ENCODE measurements around the gene TRAF2. TPM values are rescaled to one million over a fixed set of nuclear protein-coding genes. Genes with fewer than 3 reads are reported as not detected.
A peak's percentile ranks its signal among the peaks of the same experiment; 100 is the strongest.

The TRAF2 gene
- total and polyA plus RNA-seq, 2 of the 13 experiments (the other 11 are each of a cell fraction or from before 2014, with no cell fraction given) = 12.4 to 13.6 TPM

DNA sequence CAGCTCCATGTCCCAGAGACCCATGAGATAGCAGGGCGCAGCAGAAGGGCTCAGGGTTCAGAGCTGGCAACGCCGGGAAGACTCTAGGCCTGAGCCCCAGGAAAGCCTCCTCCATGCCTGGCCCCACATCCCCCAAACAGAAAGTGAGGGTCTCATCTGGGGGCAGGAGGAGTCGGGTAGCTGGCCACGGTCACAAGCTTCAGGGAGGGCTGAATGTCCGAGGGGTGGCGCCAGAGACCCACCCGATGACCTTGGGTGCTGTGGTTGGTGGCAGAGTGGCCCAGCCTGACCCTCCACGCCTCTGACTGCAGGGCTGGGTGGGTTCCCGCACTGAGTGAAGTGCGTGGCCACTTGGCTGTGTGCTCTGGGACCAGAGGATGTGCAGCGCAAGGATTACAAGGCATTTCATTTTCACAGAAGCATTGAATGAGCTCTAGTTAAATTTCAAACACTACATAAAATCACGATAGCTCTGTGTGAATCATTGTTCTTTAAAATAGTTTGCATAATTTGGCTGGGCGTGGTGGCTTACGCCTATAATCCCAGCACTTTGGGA lies 61.7 kb downstream of the TRAF2 start (continued):
- TF ChIP-seq, protein P1, sequence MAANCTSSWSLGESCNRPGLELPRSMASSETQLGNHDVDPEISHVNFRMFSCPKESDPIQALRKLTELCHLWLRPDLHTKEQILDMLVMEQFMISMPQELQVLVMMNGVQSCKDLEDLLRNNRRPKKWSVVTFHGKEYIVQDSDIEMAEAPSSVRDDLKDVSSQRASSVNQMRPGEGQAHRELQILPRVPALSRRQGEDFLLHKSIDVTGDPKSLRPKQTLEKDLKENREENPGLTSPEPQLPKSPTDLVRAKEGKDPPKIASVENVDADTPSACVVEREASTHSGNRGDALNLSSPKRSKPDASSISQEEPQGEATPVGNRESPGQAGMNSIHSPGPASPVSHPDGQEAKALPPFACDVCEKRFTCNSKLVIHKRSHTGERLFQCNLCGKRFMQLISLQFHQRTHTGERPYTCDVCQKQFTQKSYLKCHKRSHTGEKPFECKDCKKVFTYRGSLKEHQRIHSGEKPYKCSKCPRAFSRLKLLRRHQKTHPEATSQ (CRISPR knock-in tag; IDR thresholded peaks at IDR 0.05; ENCODE audit: borderline replicate concordance) = no peak
- TF ChIP-seq TBL1XR1 (IDR thresholded peaks at IDR 0.05; ENCODE audit: borderline replicate concordance, low read length, partially characterized antibody) (no peak), FLYWCH1 (CRISPR knock-in tag; IDR thresholded peaks at IDR 0.05) (no peak), ZNF660 (CRISPR knock-in tag; IDR thresholded peaks at IDR 0.05; ENCODE audit: borderline replicate concordance, low read depth) (no peak), MTA3 (CRISPR knock-in tag; IDR thresholded peaks at IDR 0.05) (no peak), NR2F6 (IDR thresholded peaks at IDR 0.05) (peak; percentile 20; the same call in 1 of the 2 replicates), NR2F6 (CRISPR knock-in tag; IDR thresholded peaks at IDR 0.05) (peak; percentile 74), GLI4 (CRISPR knock-in tag; IDR thresholded peaks at IDR 0.05; ENCODE audit: borderline replicate concordance) (no peak), ZFP62 (CRISPR knock-in tag; IDR thresholded peaks at IDR 0.05) (no peak), MTF1 (CRISPR knock-in tag; IDR thresholded peaks at IDR 0.05) (no peak), ZNF550 (CRISPR knock-in tag; IDR thresholded peaks at IDR 0.05; ENCODE audit: borderline replicate concordance) (no peak), TBX2 (CRISPR knock-in tag; IDR thresholded peaks at IDR 0.05; ENCODE audit: borderline replicate concordance) (no peak), REL (CRISPR knock-in tag; conservative IDR thresholded peaks at IDR 0.05) (no peak), KDM5A (IDR thresholded peaks at IDR 0.05; ENCODE audit: borderline replicate concordance, low read length) (no peak), RXRB (CRISPR knock-in tag; IDR thresholded peaks at IDR 0.05; ENCODE audit: borderline replicate concordance) (peak; percentile 66), MED13 (CRISPR knock-in tag; IDR thresholded peaks at IDR 0.05) (0 out of 2 replicates have a peak, but pooled peaks have one; percentile 51), ZNF235 (CRISPR knock-in tag; IDR thresholded peaks at IDR 0.05; ENCODE audit: borderline replicate concordance) (no peak), KAT7 (CRISPR knock-in tag; IDR thresholded peaks at IDR 0.05; ENCODE audit: borderline replicate concordance) (no peak), HNRNPL (IDR thresholded peaks at IDR 0.05; ENCODE audit: low read depth, low read length) (peak; percentile 70; the same call in 1 of the 2 replicates), SYNCRIP (IDR thresholded peaks at IDR 0.05; ENCODE audit: insufficient read depth, low read depth, low read length) (no peak), ATM (IDR thresholded peaks at IDR 0.05; ENCODE audit: borderline replicate concordance) (no peak), STAG1 (CRISPR knock-in tag; IDR thresholded peaks at IDR 0.05) (peak; percentile 88), RFX5 (IDR thresholded peaks at IDR 0.05; ENCODE audit: low read depth, low read length) (no peak), ZNF101 (CRISPR knock-in tag; IDR thresholded peaks at IDR 0.05; ENCODE audit: borderline replicate concordance, low read depth) (no peak)
- TF ChIP-seq, protein P2, sequence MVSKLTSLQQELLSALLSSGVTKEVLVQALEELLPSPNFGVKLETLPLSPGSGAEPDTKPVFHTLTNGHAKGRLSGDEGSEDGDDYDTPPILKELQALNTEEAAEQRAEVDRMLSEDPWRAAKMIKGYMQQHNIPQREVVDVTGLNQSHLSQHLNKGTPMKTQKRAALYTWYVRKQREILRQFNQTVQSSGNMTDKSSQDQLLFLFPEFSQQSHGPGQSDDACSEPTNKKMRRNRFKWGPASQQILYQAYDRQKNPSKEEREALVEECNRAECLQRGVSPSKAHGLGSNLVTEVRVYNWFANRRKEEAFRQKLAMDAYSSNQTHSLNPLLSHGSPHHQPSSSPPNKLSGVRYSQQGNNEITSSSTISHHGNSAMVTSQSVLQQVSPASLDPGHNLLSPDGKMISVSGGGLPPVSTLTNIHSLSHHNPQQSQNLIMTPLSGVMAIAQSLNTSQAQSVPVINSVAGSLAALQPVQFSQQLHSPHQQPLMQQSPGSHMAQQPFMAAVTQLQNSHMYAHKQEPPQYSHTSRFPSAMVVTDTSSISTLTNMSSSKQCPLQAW (CRISPR knock-in tag; IDR thresholded peaks at IDR 0.05) = peak; percentile 74; the same call in 1 of the 2 replicates
- TF ChIP-seq, protein P3, sequence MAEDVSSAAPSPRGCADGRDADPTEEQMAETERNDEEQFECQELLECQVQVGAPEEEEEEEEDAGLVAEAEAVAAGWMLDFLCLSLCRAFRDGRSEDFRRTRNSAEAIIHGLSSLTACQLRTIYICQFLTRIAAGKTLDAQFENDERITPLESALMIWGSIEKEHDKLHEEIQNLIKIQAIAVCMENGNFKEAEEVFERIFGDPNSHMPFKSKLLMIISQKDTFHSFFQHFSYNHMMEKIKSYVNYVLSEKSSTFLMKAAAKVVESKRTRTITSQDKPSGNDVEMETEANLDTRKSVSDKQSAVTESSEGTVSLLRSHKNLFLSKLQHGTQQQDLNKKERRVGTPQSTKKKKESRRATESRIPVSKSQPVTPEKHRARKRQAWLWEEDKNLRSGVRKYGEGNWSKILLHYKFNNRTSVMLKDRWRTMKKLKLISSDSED (CRISPR knock-in tag; IDR thresholded peaks at IDR 0.05) = no peak
- TF ChIP-seq, protein P4, sequence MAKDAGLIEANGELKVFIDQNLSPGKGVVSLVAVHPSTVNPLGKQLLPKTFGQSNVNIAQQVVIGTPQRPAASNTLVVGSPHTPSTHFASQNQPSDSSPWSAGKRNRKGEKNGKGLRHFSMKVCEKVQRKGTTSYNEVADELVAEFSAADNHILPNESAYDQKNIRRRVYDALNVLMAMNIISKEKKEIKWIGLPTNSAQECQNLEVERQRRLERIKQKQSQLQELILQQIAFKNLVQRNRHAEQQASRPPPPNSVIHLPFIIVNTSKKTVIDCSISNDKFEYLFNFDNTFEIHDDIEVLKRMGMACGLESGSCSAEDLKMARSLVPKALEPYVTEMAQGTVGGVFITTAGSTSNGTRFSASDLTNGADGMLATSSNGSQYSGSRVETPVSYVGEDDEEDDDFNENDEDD (CRISPR knock-in tag; IDR thresholded peaks at IDR 0.05; ENCODE audit: borderline replicate concordance) = no peak
